T-cell (primary cell): ENCODE results near the gene STX2. TPM values are rescaled to one million over a fixed set of nuclear protein-coding genes. Genes with fewer than 3 reads are reported as not detected.

Experiments used
- ATAC-seq, 4 experiments: fragments of 200-7000 bp in 3 of 4; fragments of 150-1000 bp in 1 of 4; cut with Tn5 transposase; replicated peaks in 1 of 4; 1 replicate in 3 of 4; 2 replicates in 1 of 4; pipeline ENCODE4 v1.10.0; 2021; ENCODE audit warnings: moderate library complexity in 3 of 4, mild to moderate bottlenecking in 2 of 4, moderate number of reproducible peaks in 1 of 4
- CTCF ChIA-PET, 2 donors: fragments of 300-600 bp; sonication (Branson Sonifier 250); formaldehyde crosslinking; loops; one replicate each; lab custom pipeline; 2022; ENCODE audit warnings: antibody characterized with exemption in 2 of 2; lab: Charles Lee
- POLR2A ChIA-PET, 2 donors: fragments of 300-600 bp; sonication (Branson Sonifier 250); formaldehyde crosslinking; loops; one replicate each; lab custom pipeline; 2022; ENCODE audit warnings: antibody characterized with exemption in 2 of 2; lab: Charles Lee
- DNase-seq, 35 experiments: peaks; one replicate each; pipeline versions ENCODE4 v3.0.0 to v3.0.0-alpha.2; 2013 to 2023
- H3K27ac ChIP-seq: one replicate; pipeline ENCODE4 v1.5.1; 2013; ENCODE audit warnings: low read length
- H3K27me3 ChIP-seq, 2 experiments: replicated peaks in 1 of 2; 1 replicate in 1 of 2; 2 replicates in 1 of 2; pipeline versions ENCODE4 v1.6.1 to v1.7.0; 2013; ENCODE audit warnings: low read length in 1 of 2, mixed read lengths in 1 of 2; ENCODE audit not compliant: control insufficient read depth in 2 of 2, insufficient read depth in 2 of 2; ENCODE audit errors: extremely low read depth in 1 of 2
- H3K36me3 ChIP-seq, 2 donors: 1 replicate in 1 of 2; 2 replicates in 1 of 2; pipeline versions ENCODE4 v1.6.1 to v1.7.0; 2013; ENCODE audit warnings: low read length in 1 of 2; ENCODE audit not compliant: control insufficient read depth in 2 of 2, insufficient read depth in 1 of 2; ENCODE audit errors: extremely low read depth in 1 of 2
- H3K4me1 ChIP-seq, 2 experiments: 1 replicate in 1 of 2; 2 replicates in 1 of 2; pipeline versions ENCODE4 v1.6.1 to v1.7.0; 2013; ENCODE audit warnings: low read length in 2 of 2, mixed read lengths in 1 of 2; ENCODE audit not compliant: insufficient read depth in 2 of 2, control insufficient read depth in 1 of 2; ENCODE audit errors: extremely low read depth in 1 of 2
- H3K4me3 ChIP-seq, 2 donors: 1 replicate in 1 of 2; 2 replicates in 1 of 2; pipeline versions ENCODE4 v1.5.1 to v1.7.0; 2013; ENCODE audit warnings: mild to moderate bottlenecking in 2 of 2, low read length in 1 of 2, moderate library complexity in 1 of 2; ENCODE audit not compliant: control insufficient read depth in 1 of 2; ENCODE audit errors: extremely low read depth in 1 of 2
- H3K9me3 ChIP-seq: 2 replicates; pipeline ENCODE4 v1.7.0; 2013
- H3K27ac Mint-ChIP-seq, 2 donors: one replicate each; pipeline ENCODE4 v1.8.0; 2020 to 2021; ENCODE audit warnings: mild to moderate bottlenecking in 2 of 2, mixed read lengths in 2 of 2
- H3K27me3 Mint-ChIP-seq, 2 donors: one replicate each; pipeline ENCODE4 v1.8.0; 2021 to 2022; ENCODE audit warnings: mixed read lengths in 2 of 2
- H3K36me3 Mint-ChIP-seq: one replicate; pipeline ENCODE4 v1.8.0; 2021; ENCODE audit warnings: mixed read lengths
- H3K4me1 Mint-ChIP-seq, 3 donors: one replicate each; pipeline ENCODE4 v1.8.0; 2020 to 2022; ENCODE audit warnings: mixed read lengths in 3 of 3, mild to moderate bottlenecking in 1 of 3
- H3K4me3 Mint-ChIP-seq, 3 donors: one replicate each; pipeline ENCODE4 v1.8.0; 2020 to 2022; ENCODE audit warnings: mild to moderate bottlenecking in 3 of 3, mixed read lengths in 3 of 3, moderate library complexity in 3 of 3
- H3K9me3 Mint-ChIP-seq, 3 donors: one replicate each; pipeline ENCODE4 v1.8.0; 2020 to 2022; ENCODE audit warnings: mixed read lengths in 3 of 3
- WGBS: methylation state at CpG from one replicate; pipeline ENCODE4 v1.1.5; 2013; ENCODE audit warnings: missing lambda C conversion rate; ENCODE audit not compliant: insufficient coverage; 5-methylcytosine and 5-hydroxymethylcytosine counted together
- total RNA-seq, 35 experiments: library from RNA in 6 of 35; stranded (reverse) in 6 of 35; fragments of 120-200 nt in 1 of 35; gene quantifications; one replicate each; pipeline versions ENCODE4 v1.2.1 to v1.2.4 and lab custom pipeline; 2013 to 2026

The STX2 gene
- total RNA-seq, 5 donors from 2014 or later (not counting 1 experiment from before 2014, with no cell fraction given) = 21.8 to 26.7 (median 22.8) TPM

GRCh38 chr12:130813949-130814348, 25.1 kb downstream of the STX2 start:
- H3K36me3 Mint-ChIP-seq = peaks cover 36% of the 10 kb centered on the region
- ATAC-seq = no peak
- H3K36me3 ChIP-seq = peaks cover under 1 to 15% of the 10 kb centered on the region in 2 donors
- no peak overlapping the region for H3K4me3 ChIP-seq
- ChIA-PET CTCF (no interaction called here), POLR2A (no interaction called here)
- H3K4me1 ChIP-seq = peaks cover 0 to 10% of the 10 kb centered on the region in 2 experiments
- no peaks in the 10 kb centered on the region for H3K27me3 Mint-ChIP-seq
- no peaks in the 10 kb centered on the region for H3K9me3 Mint-ChIP-seq
- 94% methylated on average over 14 of the region's 14 CpGs for WGBS
- H3K9me3 ChIP-seq = no peaks in the 10 kb centered on the region
- peaks cover 9 to 17% (median 12%) of the 10 kb centered on the region in 3 donors for H3K4me1 Mint-ChIP-seq
- DNase-seq = no peak
- H3K27me3 ChIP-seq = no peaks in the 10 kb centered on the region
- H3K27ac Mint-ChIP-seq = no peak overlapping the region
- no peak overlapping the region for H3K4me3 Mint-ChIP-seq
- no peak overlapping the region for H3K27ac ChIP-seq

GRCh38 chr12:130813436-130813835, 25.6 kb downstream of the STX2 start:
- H3K4me3 ChIP-seq = no peak overlapping the region
- Mint-ChIP-seq H3K4me1 (peaks cover 6 to 14% (median 9%) of the 10 kb centered on the region in 3 donors), H3K9me3 (no peaks in the 10 kb centered on the region), H3K36me3 (peaks cover 38% of the 10 kb centered on the region), H3K4me3 (no peak overlapping the region), H3K27me3 (no peaks in the 10 kb centered on the region), H3K27ac (no peak overlapping the region)
- no peak overlapping the region for H3K27ac ChIP-seq
- DNase-seq = no peak
- H3K4me1 ChIP-seq = peaks cover 0 to 7% of the 10 kb centered on the region in 2 experiments
- 98% methylated on average over 10 of the region's 10 CpGs for WGBS
- ATAC-seq = no peak
- peaks cover 4 to 15% of the 10 kb centered on the region in 2 donors for H3K36me3 ChIP-seq
- ChIA-PET CTCF (interaction anchor here in 1 of 2 donors (1.3 kb wide), 1 partner anchor 13 kb away, joined by 4 read pairs; no protein-coding TSS in a partner anchor), POLR2A (no interaction called here)
- no peaks in the 10 kb centered on the region for H3K27me3 ChIP-seq
- H3K9me3 ChIP-seq = no peaks in the 10 kb centered on the region

DNA sequence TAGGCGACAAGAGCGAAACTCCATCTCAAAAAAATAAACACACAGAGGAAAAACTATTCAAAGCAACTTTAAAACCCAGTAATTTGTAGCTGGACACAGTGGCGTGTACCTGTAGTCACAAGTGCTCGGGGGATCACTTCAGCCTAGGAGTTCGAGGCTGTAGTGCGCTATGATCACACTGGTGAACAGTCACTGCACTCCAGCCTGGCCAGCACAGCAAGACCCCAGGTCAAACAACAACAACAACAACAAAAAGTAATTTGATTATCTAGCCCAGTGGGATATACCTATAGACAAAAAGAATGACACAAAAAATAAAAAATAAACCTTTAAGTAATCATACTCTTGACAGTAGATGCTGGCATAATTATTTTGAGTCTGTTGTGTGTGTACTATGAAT, 29.3 kb downstream of the STX2 start:
- H3K9me3 ChIP-seq = no peaks in the 10 kb centered on the region
- H3K27ac ChIP-seq = no peak overlapping the region
- no peaks in the 10 kb centered on the region for H3K27me3 ChIP-seq
- CTCF ChIA-PET = no interaction called here
- Mint-ChIP-seq H3K4me1 (peaks cover 0 to 4% (median 0%) of the 10 kb centered on the region in 3 donors), H3K27me3 (no peaks in the 10 kb centered on the region), H3K27ac (no peak overlapping the region), H3K36me3 (peaks cover 65% of the 10 kb centered on the region), H3K9me3 (no peaks in the 10 kb centered on the region), H3K4me3 (no peak overlapping the region)
- DNase-seq (no peak), ATAC-seq (no peak)
- no peak overlapping the region for H3K4me3 ChIP-seq
- WGBS = 100% methylated on average over 3 of the region's 6 CpGs
- no peaks in the 10 kb centered on the region for H3K4me1 ChIP-seq
- peaks cover 12 to 49% of the 10 kb centered on the region in 2 donors for H3K36me3 ChIP-seq
- POLR2A ChIA-PET = no interaction called here

- H3K4me1 Mint-ChIP-seq = no peaks in the 10 kb centered on the region
- Histone ChIP-seq H3K27ac (no peak overlapping the region), H3K4me1 (no peaks in the 10 kb centered on the region), H3K36me3 (peaks cover 12 to 58% of the 10 kb centered on the region in 2 donors), H3K4me3 (no peak overlapping the region), H3K27me3 (no peaks in the 10 kb centered on the region), H3K9me3 (no peaks in the 10 kb centered on the region)
- 92% methylated on average over 16 of the region's 18 CpGs for WGBS
- H3K4me3 Mint-ChIP-seq = no peak overlapping the region
- DNase-seq = no peak
- ChIA-PET POLR2A (no interaction called here), CTCF (no interaction called here)
- peaks cover 72% of the 10 kb centered on the region for H3K36me3 Mint-ChIP-seq
- H3K9me3 Mint-ChIP-seq = no peaks in the 10 kb centered on the region
- H3K27ac Mint-ChIP-seq = no peak overlapping the region
- no peaks in the 10 kb centered on the region for H3K27me3 Mint-ChIP-seq
- no peak for ATAC-seq
Observed at GRCh38 chr12:130807309-130807708, 31.7 kb downstream of the STX2 start.

GRCh38 chr12:130806574-130806973, 32.5 kb downstream of the STX2 start:
- Histone ChIP-seq H3K4me1 (no peaks in the 10 kb centered on the region), H3K9me3 (no peaks in the 10 kb centered on the region), H3K27ac (no peak overlapping the region), H3K4me3 (no peak overlapping the region), H3K27me3 (no peaks in the 10 kb centered on the region), H3K36me3 (peaks cover 12 to 58% of the 10 kb centered on the region in 2 donors)
- 100% methylated on average over 4 of the region's 7 CpGs for WGBS
- no peak for ATAC-seq
- Mint-ChIP-seq H3K36me3 (peaks cover 69% of the 10 kb centered on the region), H3K4me1 (no peaks in the 10 kb centered on the region), H3K27me3 (no peaks in the 10 kb centered on the region), H3K9me3 (no peaks in the 10 kb centered on the region), H3K27ac (no peak overlapping the region), H3K4me3 (no peak overlapping the region)
- ChIA-PET CTCF (interaction anchor here in 1 of 2 donors (0.6 kb wide), 1 partner anchor 8 kb away, joined by 4 read pairs; no protein-coding TSS in a partner anchor), POLR2A (no interaction called here)
- no peak for DNase-seq

DNA sequence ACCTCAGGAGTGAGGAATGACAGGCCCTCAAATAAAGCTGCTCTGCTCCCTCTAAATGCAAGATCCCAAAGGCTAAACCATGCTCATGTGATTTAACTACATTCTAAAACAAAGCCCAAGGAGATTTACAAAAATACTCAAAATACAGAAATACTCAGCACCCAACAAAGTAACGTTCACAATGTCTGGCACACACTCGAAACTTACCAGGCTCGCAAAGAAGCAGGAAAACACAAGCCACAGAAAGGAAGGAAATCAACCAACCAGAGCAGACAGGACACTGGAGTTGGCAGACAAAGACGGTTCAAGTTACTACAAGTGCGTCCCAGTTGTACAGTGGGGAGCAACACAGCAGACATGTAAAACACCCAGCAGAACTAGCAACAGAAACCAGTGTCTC, 33.4 kb downstream of the STX2 start:
- H3K36me3 Mint-ChIP-seq = peaks cover 69% of the 10 kb centered on the region
- H3K4me1 Mint-ChIP-seq = no peaks in the 10 kb centered on the region
- ChIA-PET POLR2A (no interaction called here), CTCF (no interaction called here)
- 89% methylated on average over 4 of the region's 5 CpGs for WGBS
- no peak overlapping the region for H3K4me3 ChIP-seq
- H3K27ac ChIP-seq = no peak overlapping the region
- no peak for ATAC-seq
- H3K27me3 Mint-ChIP-seq = no peaks in the 10 kb centered on the region
- H3K9me3 Mint-ChIP-seq = no peaks in the 10 kb centered on the region
- no peaks in the 10 kb centered on the region for H3K27me3 ChIP-seq
- no peaks in the 10 kb centered on the region for H3K9me3 ChIP-seq
- H3K27ac Mint-ChIP-seq = no peak overlapping the region
- H3K36me3 ChIP-seq = peaks cover 12 to 63% of the 10 kb centered on the region in 2 donors
- DNase-seq = no peak
- H3K4me3 Mint-ChIP-seq = no peak overlapping the region
- no peaks in the 10 kb centered on the region for H3K4me1 ChIP-seq
